NOMO-1 treated with dmso at 0.1 percent for 144 hours (cell line): ENCODE measurements around the gene SCUBE2.
"Not testable (repeated sequence)": the region's sequence is repeated elsewhere in the genome, so short reads cannot be mapped to it uniquely, and the experiment has no call there.

Experiments
- DNase-seq: peaks from one replicate; lab custom pipeline; 2025; ENCODE audit not compliant: unreplicated experiment; lab: John Stamatoyannopoulos, UW

The SCUBE2 gene

DNA sequence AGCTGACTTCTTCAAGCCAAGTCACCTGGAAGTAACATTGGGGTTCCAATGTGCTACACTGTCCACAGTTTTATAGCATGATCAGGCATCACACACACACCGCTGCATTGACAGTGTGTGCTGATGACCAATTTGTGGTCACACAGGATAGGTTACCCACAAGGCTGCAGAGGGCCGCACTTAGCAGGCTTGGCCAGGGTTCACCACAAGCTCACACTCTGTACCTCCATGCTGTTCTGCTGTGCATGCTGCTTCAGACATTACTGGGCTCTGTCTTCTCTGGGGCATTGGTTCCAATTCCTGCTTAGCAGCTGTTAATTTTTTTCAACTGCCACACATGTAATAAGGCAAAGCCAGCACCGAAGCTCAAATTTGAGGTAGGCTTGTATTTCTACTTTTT lies 76.6 kb downstream of the SCUBE2 start:
- no peak for DNase-seq

GRCh38 chr11:9013373-9013772 lies 78.0 kb downstream of the SCUBE2 start:
- no peak for DNase-seq

GRCh38 chr11:9009538-9009937 lies 81.9 kb downstream of the SCUBE2 start:
- not testable (repeated sequence) for DNase-seq

DNA sequence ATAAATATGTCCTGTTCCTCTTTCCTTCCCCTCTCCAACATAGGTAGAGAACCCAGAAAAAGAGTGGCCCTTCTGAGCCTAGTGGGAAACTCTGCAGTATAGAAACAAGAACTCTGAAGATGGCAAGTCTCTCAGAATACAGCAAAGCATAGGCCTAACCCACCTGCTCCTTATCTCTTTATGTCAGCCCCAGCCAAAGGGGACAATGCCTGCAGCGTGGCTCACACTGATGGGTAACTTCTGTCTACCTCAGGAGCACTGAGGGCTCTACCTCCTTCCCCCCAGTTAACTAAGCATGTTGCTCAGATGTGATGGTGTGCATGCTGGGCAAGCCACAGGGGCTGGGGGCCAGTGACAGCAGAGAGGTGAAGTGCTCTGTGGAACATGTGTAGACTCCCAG lies 82.7 kb downstream of the SCUBE2 start:
- DNase-seq, result no peak

- DNase-seq, result no peak
Measured at GRCh38 chr11:9008011-9008550, 83.3 kb downstream of the SCUBE2 start.

- DNase-seq, result no peak
Measured at GRCh38 chr11:9005087-9005486, 86.3 kb downstream of the SCUBE2 start.

- no peak for DNase-seq
Measured at GRCh38 chr11:9004183-9004926, 87.0 kb downstream of the SCUBE2 start.

DNA sequence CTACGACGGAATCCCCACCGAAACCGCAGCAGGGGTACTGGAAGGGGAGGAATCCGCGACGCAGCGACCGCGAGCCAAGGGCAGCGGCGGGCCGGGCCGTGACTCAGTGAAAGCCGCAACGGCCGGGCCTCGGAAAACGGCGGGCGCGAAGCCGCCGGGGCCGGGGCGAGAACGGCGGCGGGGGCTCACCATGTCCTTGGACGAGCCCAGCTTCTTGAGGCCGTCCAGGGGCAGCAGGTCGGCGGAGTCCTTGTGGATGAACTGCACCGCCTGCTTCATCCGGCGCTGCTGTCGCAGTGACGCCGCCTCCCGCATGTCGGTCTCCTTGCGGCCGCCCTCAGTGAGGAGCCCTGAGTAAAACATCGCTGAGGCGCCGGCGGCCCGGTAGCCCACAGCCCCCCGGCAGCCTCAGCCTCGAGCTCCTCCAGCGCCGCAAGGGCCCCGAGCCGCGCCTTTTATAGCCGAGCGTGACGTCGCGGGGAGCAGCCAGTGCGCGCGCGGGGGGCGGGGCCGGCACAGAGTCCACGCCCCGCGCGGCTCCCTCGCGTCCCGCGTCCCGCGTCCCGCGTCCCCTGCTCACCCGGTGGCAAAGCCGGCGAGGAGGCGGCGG lies 87.7 kb downstream of the SCUBE2 start, which contains the start of gene NRIP3:
Gene NRIP3, minus strand, starts transcription at position 429 of the 610 bp plus-strand sequence. Its CDS starts 66 bp downstream, at position 363.
- DNase-seq, result peak; percentile 47

DNA sequence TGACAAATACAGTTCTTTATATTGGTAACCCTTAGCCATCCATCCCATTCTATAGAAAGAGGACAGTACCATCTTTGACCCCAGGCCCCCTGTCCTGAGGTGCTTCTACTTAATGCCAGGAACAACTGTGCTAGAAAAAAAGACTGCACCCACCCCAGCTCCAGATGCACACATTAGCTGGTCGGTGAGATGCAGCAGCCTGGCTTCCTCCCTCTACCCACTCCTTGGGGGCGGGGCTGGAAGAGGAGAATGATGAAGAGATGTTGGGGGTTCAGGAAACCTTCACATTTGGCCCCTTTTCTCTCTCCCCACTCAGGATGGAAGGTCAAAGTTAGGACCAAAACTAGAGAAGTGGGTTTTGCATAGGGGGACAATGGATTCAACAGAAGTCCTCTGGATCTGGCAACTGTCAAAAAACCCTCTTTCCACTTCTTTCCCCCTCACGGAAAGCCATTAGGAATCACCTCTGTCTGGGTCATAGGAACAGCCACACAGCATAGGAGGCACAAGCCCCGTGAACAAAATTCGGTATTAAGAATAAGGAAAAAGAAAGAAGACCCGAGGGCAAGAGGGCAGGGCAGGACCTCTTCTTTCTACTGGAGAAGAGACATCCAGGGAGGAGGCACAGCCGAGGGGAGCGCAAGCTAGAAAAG lies 88.4 kb downstream of the SCUBE2 start:
- no peak for DNase-seq

- peak; percentile 89 for DNase-seq
Measured at GRCh38 chr11:9001736-9002135, 89.7 kb downstream of the SCUBE2 start.

DNA sequence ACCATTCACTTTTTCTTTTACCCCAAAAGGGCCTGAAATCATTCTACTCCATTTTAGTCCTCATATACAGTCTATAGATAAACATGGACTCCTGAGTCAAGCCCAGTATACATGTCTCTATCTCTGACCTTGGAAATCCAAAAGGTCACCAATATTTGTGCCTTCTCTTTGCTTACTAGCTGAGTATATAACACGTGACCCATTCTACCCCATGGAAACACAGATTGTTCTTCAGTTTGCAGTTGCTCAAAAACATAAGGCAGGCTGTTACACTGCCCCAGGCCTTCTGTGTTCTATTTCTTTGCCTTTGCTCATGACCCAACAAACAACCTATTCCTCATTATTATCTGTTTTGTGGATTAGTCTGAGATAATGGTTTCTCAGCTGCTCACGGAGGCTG lies 93.4 kb downstream of the SCUBE2 start:
- no peak for DNase-seq

DNA sequence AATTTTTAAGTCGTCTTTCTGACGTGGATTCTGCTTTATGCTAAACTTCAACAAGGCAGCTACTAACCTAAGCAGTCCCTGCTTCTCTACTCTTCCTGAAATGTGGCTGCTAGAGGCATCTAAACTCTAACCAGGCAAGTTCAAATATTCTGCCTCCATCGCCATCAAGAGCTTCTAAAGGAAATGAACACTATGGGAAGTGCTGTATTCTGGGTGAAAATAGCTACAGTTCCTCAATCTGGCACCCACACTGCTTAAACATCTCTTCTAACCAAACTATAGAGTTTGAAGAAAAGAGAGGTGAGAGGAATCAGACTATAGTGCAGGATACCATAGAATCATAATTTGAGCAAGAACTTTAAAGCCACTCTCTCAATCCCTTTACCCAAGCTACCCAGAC lies 93.9 kb downstream of the SCUBE2 start:
- DNase-seq, result no peak

- DNase-seq, result peak; percentile 12
Measured at GRCh38 chr11:8989453-8989852, 101.9 kb downstream of the SCUBE2 start.

GRCh38 chr11:8988329-8989234 lies 102.8 kb downstream of the SCUBE2 start:
- no peak for DNase-seq

DNA sequence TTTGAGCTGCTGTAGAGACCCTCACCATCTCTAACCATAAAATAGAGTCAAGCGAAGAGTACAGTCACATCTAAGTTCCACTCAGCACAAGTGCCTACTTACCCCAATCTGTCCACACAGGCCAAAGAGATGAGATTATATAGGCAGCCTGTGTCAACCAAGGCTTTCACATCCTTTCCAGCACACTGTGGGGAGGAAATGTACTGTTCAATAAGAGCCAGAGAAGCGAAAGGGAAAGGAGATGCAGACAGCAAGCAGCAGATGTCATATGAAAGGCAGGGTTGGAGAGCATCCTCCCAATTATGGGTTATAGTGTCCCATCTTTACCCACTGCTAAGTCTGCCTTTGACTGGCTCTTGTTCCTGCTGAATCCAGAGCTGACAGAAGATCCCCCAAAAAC lies 104.0 kb downstream of the SCUBE2 start:
- no peak for DNase-seq

- not testable (repeated sequence) for DNase-seq
Measured at GRCh38 chr11:8986772-8987171, 104.6 kb downstream of the SCUBE2 start.

DNA sequence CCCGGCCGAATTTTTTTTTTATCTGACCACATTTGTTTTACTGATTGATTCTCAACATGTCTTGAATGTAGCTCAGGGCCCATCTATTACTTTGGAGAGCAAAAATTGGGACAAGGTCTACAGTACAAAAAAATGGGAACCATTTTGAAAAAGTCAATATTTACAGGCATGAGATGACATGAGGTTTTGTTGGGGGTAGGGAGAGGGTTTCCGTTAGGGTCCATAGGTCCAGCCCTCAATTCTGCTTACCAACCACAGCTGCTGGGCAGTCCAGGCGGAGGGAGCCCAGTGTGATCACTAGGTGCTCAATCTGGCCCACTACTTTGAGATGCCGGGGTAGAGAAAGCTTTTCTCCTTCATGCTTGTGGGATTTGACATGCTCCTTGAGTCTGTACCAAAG lies 105.9 kb downstream of the SCUBE2 start:
- no peak for DNase-seq

DNA sequence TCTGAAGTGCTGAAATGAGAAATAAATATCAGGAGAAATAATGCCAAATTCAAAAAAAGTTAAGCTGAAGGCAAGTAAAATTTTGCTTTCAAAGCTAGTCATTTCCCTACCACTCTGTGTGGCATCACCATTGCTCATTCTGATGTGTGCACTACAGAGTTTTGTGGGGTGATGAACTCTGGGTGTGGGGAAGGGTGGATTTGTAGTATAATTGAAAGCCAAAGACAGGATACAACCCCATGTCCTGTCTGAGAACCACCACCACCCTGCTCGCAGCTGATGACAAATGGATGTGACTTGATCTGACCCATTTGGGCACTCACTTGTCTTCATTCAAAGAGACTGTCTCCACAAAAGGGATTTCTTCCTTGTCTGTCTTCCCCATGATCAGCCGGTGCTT lies 107.8 kb downstream of the SCUBE2 start:
- no peak for DNase-seq

GRCh38 chr11:8980485-8980884 lies 110.9 kb downstream of the SCUBE2 start:
- no peak for DNase-seq

GRCh38 chr11:8979365-8979764 lies 112.0 kb downstream of the SCUBE2 start:
- DNase-seq, result not testable (repeated sequence)

- peak; percentile 1 for DNase-seq
Measured at GRCh38 chr11:8973121-8973520, 118.3 kb downstream of the SCUBE2 start.
